Measurements from ENCODE around the gene GADD45B.

The GADD45B gene, protein sequence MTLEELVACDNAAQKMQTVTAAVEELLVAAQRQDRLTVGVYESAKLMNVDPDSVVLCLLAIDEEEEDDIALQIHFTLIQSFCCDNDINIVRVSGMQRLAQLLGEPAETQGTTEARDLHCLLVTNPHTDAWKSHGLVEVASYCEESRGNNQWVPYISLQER

GRCh38 chr19:2475702-2476450 lies at the start of gene GADD45B:
Gene GADD45B (plus strand): TSS chr19:2476127. CDS start chr19:2476359, 232 bp downstream.
- DNase-seq (ENCODE audit: low read depth in 4 of 4, low spot score in 1 of 4): peak; percentile 90 to 96 (median 94)

DNA sequence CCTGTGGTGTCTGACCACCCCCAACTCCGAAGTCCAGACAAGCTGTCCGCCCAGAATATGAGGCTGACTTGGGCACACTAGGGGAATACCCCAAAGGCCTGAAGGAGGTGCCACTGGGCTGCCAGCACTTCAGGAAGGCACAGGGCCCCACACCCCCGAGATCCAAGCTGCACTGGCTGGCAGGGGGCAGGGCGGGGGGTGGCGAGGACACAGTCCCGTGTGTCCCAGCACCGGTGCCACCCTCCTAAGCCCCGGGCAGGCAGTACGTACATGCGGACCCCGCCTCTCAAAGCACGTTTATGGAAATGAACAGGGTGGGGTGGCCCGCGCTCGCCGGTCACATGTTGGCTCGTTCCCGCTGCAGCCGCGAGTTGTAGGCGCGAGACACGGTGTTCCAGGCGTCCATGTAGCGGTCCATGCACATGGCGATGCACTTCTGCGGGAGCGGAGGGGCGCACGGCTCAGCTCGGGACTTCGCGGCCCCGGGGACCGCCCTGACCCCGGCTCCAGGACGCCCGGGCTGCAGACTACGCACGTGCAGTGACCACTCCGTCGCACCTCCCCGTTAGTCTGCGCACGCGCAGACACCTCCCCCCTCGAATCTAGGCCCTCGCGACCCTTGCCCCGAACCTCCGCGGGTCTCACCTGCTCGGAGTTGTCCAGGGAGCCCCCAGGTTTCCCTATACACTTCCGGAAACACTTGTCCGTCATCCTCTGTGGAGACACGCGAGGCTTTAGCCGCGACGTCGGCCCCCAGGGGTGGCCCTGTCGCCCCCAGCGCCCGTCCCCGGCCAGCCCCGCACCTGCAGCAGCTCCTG lies 49.1 kb upstream of the GADD45B start:
- DNase-seq (ENCODE audit: low read depth in 4 of 4, low spot score in 1 of 4): peak in 3 of 4 experiments; percentile 36 to 45 (median 37)

DNA sequence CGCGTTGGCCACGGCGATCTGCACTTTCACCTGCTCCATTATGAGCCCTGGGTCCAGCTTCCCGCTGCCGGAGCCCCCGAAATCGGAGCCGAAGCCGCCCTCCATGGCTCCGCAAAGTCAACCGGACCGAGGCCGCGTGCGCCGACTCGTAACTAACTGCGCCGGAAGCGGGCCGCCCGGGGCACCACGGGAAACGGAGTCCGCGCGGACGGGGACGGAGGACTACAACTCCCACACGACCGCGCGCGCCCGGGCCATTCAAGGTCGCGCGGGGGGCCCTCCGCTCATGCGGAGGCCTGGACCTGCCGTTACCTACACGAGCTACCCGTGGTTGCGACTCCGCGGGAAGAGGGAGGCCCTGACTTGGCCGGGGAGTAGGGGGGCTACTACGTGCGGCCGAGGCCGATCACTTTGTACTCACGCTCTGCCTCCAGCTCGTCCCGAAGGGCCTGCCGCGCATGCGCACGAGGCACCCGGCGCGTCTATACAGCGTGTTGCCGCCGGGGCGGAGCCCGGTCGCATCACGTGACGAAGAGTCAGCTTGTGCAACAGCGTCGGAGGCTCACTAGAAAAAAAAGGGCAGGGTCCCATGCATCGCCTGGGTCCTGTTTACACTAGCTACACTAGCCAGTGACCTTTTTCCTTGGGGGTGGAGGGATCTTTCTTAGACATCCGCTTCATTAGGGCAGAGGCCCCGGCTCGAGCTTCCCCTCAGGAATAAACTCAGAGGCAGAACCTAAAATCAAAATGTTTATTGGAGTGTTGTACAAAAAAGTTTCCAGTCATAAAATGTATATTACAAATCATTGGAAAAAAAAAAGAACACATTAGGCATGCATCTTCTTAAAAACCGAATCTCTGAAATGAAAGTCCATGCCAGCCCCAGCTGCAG lies 48.3 kb upstream of the GADD45B start, which contains the start of gene TIMM13:
Gene TIMM13 (minus strand): TSS at position 158 of the 892 bp plus-strand sequence. CDS start 53 bp downstream, at position 105.
- peak; percentile 88 to 94 (median 92) for DNase-seq (ENCODE audit: low read depth in 4 of 4, low spot score in 1 of 4)

DNA sequence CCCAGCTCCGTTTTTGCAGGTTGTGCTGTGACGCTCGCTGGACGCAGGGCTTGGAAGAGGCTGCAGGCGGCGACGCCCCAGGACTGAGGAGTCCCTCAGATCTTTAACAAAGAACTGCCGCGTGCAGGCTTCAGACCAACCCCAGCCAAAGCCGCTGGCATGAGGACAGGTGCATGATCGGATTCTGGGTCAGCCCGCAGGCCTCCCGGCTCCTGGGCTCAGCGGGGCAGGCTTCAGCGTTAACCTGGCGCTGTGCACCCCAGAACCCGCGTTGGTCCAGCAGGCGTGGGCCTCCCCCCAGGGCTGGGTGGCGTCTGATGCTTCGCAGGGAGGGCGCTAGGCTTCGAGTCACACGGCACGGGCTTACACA lies 47.6 kb upstream of the GADD45B start:
- DNase-seq (ENCODE audit: low read depth in 4 of 4, low spot score in 1 of 4): no peak

GRCh38 chr19:2428756-2429711 lies 46.9 kb upstream of the GADD45B start:
- DNase-seq (ENCODE audit: low read depth in 4 of 4, low spot score in 1 of 4): no peak

DNA sequence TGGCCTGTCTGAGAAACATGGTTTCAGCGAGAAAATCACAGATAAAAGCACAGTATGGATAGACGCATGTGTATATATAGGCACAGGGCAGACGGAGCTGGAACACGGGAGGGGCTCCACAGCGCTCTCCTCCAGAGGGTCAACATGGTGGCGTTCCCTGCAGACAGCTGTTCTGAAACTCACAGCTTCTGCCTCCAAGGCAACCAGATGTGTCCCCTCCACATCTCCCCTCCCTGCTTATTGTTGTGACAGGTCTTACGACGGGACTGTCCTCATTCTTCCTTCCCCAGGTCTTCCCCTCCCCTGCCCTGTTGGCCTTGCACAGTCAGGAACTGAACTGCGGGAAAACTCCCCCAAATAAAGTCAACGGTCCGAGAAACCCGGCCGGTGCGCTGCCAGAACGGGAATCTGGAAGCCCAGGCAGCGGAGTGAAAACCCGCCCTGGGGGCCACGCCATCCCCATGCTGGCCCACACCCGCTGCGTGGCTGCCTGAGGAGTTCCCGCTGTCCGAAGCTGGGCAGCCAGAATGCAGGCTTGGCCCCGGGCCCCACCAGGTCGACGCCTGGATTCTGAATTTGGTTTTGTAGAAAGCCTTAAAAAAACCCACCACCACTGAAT lies 45.9 kb upstream of the GADD45B start:
- DNase-seq (ENCODE audit: low read depth in 4 of 4, low spot score in 1 of 4): no peak

DNA sequence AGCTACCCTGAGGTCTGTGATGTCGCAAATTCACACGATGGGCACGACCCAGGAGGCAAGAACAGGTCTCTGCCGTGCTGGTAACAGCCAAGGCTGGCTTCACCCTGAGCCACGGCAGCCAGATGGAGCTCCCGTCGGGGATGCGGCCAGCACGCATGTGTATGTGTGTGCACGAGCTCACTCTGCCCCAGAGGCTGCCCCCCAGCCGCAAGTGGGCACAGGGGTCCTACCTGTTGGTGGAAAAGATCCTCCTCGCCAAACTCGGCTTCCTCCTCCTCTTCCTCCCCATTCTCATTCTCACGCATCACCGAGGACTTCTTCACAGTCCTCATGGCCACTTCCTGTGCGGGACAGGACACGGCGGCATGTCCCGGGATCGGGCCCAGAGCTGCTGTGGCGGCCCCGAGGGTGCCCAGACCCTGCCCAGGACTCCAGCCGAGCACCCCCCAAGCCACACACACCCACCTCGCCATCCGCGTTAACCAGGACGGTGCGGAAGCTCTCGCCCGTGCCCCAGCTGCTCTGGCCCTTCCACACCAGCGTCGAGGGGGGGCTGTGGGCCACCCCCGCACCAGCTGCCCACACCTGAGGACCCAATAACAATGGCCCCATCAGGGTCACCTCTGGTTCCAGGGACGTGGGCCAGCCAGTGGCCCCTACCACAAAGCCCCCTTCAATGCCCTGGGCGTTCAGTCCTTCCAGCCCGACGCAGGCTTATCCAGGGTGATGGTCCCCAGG lies 44.4 kb upstream of the GADD45B start:
- no peak for DNase-seq (ENCODE audit: low read depth in 4 of 4, low spot score in 1 of 4)

DNA sequence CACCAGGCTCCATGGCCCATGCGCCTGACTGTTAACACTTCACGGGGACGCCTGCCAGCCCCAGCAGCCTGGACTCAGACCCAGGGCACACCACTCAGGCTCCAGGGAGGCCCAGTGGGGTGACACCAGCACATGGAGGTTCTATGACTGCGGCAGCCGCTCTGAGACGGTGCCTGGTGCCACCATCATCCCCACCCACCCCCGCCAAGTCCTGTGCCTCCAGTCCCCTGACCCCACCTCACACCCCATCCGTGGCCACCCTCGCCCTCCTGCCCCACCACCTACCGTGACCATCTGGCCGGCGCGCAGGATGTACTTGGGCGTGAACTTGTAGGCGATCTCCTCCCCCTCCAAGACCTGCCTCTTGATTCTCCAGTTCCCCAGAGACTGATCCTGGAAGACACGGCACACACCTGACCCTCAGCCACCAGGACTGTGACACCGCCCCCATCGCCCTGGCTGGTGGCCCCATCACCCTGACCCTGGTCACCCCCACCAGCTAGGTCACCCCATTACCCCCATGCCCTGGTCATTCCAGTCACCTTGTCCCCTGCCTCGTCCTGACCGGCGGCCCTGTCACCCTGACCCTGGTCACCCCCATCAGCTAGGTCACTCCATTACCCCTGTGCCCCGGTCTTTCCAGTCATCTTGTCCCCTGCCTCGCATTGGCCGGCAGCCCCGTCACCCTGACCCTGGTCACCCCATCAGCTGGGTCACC lies 43.6 kb upstream of the GADD45B start:
- DNase-seq (ENCODE audit: low read depth in 4 of 4, low spot score in 1 of 4): no peak

GRCh38 chr19:2433854-2434253 lies 42.1 kb upstream of the GADD45B start:
- no peak for DNase-seq (ENCODE audit: low read depth in 4 of 4, low spot score in 1 of 4)

GRCh38 chr19:2434267-2434666 lies 41.7 kb upstream of the GADD45B start:
- DNase-seq (ENCODE audit: low read depth in 4 of 4, low spot score in 1 of 4): no peak

- DNase-seq (ENCODE audit: low read depth in 4 of 4, low spot score in 1 of 4): no peak
Observed at GRCh38 chr19:2434721-2435265, 41.1 kb upstream of the GADD45B start.

- no peak for DNase-seq (ENCODE audit: low read depth in 4 of 4, low spot score in 1 of 4)
Observed at GRCh38 chr19:2436384-2436783, 39.5 kb upstream of the GADD45B start.

DNA sequence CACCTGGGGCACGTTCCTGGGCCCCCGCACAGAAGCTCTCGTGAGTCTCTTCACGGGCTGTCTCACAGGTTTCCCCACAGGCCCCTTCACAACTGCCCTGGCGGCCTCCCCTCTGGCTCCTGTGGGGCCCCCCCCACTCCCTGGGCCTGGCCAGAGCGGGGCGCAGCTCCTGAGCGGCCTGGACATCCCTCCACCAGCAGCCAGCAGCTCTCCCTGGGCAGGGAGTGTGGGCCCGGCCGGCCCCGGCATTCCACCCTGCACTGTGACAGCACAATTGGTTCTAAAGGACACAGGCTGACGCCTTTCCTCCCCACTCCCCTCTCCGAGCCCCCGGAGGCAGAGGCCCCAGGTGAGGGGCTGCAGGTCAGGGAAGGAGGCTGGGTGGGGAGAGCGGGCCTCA lies 39.0 kb upstream of the GADD45B start:
- no peak for DNase-seq (ENCODE audit: low read depth in 4 of 4, low spot score in 1 of 4)

DNA sequence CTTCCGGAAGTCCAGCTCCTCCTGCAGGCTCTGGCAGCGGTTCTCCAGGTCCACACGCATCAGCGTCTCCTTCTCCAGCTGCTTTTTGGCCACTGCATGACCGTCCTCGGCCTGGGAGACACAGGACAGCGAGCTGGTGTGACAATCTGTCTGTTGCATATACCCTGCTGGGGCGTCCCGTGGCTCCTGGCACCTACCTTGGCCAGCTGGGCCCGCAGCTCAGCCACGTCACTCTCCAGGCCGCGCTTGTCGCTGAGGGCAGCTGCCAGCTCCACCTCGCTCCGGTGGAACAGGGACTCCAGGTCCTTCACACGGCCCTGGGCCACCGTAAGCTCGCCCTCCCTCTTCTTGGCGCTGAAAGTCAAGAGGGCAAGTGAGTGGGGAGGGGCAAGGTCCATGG lies 37.7 kb upstream of the GADD45B start:
- no peak for DNase-seq (ENCODE audit: low read depth in 4 of 4, low spot score in 1 of 4)

- no peak for DNase-seq (ENCODE audit: low read depth in 4 of 4, low spot score in 1 of 4)
Observed at GRCh38 chr19:2440515-2440914, 35.4 kb upstream of the GADD45B start.

- no peak for DNase-seq (ENCODE audit: low read depth in 4 of 4, low spot score in 1 of 4)
Observed at GRCh38 chr19:2441096-2441752, 34.7 kb upstream of the GADD45B start.

- no peak for DNase-seq (ENCODE audit: low read depth in 4 of 4, low spot score in 1 of 4)
Observed at GRCh38 chr19:2443116-2443784, 32.7 kb upstream of the GADD45B start.
